NT2/D1 (cell line): ENCODE measurements around the gene SLC9A9.

ENCODE experiments used
- SUZ12 ChIP-seq: IDR thresholded peaks from 2 replicates; pipeline ENCODE4 v1.6.1; 2011; ENCODE audit not compliant: insufficient read length, insufficient read depth; ENCODE audit errors: extremely low read depth
- YY1 ChIP-seq: IDR thresholded peaks from 2 replicates; pipeline ENCODE4 v1.6.1; 2011; ENCODE audit not compliant: insufficient read length, insufficient read depth
- ZNF274 ChIP-seq: IDR thresholded peaks from 2 replicates; pipeline ENCODE4 v1.6.1; 2011; ENCODE audit warnings: mild to moderate bottlenecking, low read depth, low read length

- TF ChIP-seq YY1: no peak
- TF ChIP-seq ZNF274: no peak
- no peak for TF ChIP-seq SUZ12
Observed at GRCh38 chr3:143769616-143770015, 78.7 kb downstream of the SLC9A9 start.
